Common myeloid progenitor, CD34-positive (primary cell): ENCODE results near the gene NSMCE3.

Experiments
- CTCF ChIA-PET: fragments of 350-600 bp; sonication (Branson Sonifier 250); formaldehyde crosslinking; loops from one replicate; lab custom pipeline; 2021; ENCODE audit warnings: antibody characterized with exemption; lab: Charles Lee
- POLR2A ChIA-PET: fragments of 350-600 bp; sonication (Branson Sonifier 250); formaldehyde crosslinking; loops from one replicate; lab custom pipeline; 2021; ENCODE audit warnings: antibody characterized with exemption; lab: Charles Lee
- DNase-seq, 3 donors: peaks; one replicate each; pipeline versions ENCODE4 v3.0.0 to v3.0.0-alpha.2; 2013
- H3K27ac ChIP-seq, 2 experiments: 1 replicate in 1 of 2; 2 replicates in 1 of 2; pipeline ENCODE4 v1.7.0; 2013; ENCODE audit warnings: inconsistent platforms in 2 of 2, low read length in 2 of 2, mild to moderate bottlenecking in 2 of 2, low read depth in 1 of 2, moderate library complexity in 1 of 2; ENCODE audit not compliant: severe bottlenecking in 2 of 2, insufficient read depth in 1 of 2, poor library complexity in 1 of 2
- H3K27me3 ChIP-seq, 5 experiments: replicated peaks in 2 of 5; 1 replicate in 3 of 5; 2 replicates in 2 of 5; pipeline versions ENCODE4 v1.6.1 to v1.7.0; 2013; ENCODE audit warnings: low read length in 4 of 5, mild to moderate bottlenecking in 2 of 5, moderate library complexity in 2 of 5, inconsistent platforms in 1 of 5; ENCODE audit not compliant: insufficient read depth in 5 of 5, control insufficient read depth in 4 of 5
- H3K36me3 ChIP-seq, 4 experiments: 1 replicate in 2 of 4; 2 replicates in 2 of 4; pipeline versions ENCODE4 v1.6.1 to v1.7.0; 2013; ENCODE audit warnings: low read length in 3 of 4, control low read depth in 1 of 4, mild to moderate bottlenecking in 1 of 4; ENCODE audit not compliant: control insufficient read depth in 4 of 4, insufficient read depth in 4 of 4
- H3K4me1 ChIP-seq, 4 experiments: 1 replicate in 3 of 4; 2 replicates in 1 of 4; pipeline versions ENCODE4 v1.6.1 to v1.7.1; 2013; ENCODE audit warnings: low read length in 3 of 4, mild to moderate bottlenecking in 3 of 4, control low read depth in 1 of 4, inconsistent platforms in 1 of 4, moderate library complexity in 1 of 4; ENCODE audit not compliant: control insufficient read depth in 4 of 4, insufficient read depth in 4 of 4; ENCODE audit errors: control extremely low read depth in 1 of 4
- H3K4me3 ChIP-seq, 7 experiments: 1 replicate in 4 of 7; 2 replicates in 3 of 7; pipeline versions ENCODE4 v1.5.1 to v1.7.0; 2013; ENCODE audit warnings: mild to moderate bottlenecking in 7 of 7, low read length in 6 of 7, moderate library complexity in 6 of 7, inconsistent platforms in 2 of 7, low read depth in 2 of 7, control low read depth in 1 of 7; ENCODE audit not compliant: insufficient read depth in 4 of 7, control insufficient read depth in 1 of 7; ENCODE audit errors: extremely low read depth in 1 of 7
- H3K9me3 ChIP-seq, 5 experiments: 1 replicate in 4 of 5; 2 replicates in 1 of 5; pipeline versions ENCODE4 v1.6.1 to v1.7.1; 2013; ENCODE audit warnings: low read length in 4 of 5, mild to moderate bottlenecking in 2 of 5, inconsistent platforms in 1 of 5, low read depth in 1 of 5, moderate library complexity in 1 of 5; ENCODE audit not compliant: control insufficient read depth in 4 of 5, insufficient read depth in 2 of 5; ENCODE audit errors: control extremely low read depth in 1 of 5
- WGBS: methylation state at CpG from one replicate; pipeline ENCODE4 v1.1.5; 2013; ENCODE audit not compliant: insufficient coverage; 5-methylcytosine and 5-hydroxymethylcytosine counted together

The NSMCE3 gene

GRCh38 chr15:29223640-29224039 lies 46.0 kb downstream of the NSMCE3 start:
- no peak overlapping the region for H3K27ac ChIP-seq
- H3K4me1 ChIP-seq: no peaks in the 10 kb centered on the region
- CTCF ChIA-PET: no interaction called here
- POLR2A ChIA-PET: no interaction called here
- no peak for DNase-seq
- WGBS: 95% methylated on average over 10 of the region's 11 CpGs
- H3K27me3 ChIP-seq: peaks cover 0 to 20% (median 0%) of the 10 kb centered on the region in 5 experiments
- H3K36me3 ChIP-seq: no peaks in the 10 kb centered on the region
- no peaks in the 10 kb centered on the region for H3K9me3 ChIP-seq
- no peak overlapping the region for H3K4me3 ChIP-seq

- Histone ChIP-seq H3K27me3 (peaks cover 0 to 16% (median 0%) of the 10 kb centered on the region in 5 experiments), H3K4me3 (no peak overlapping the region), H3K4me1 (no peaks in the 10 kb centered on the region), H3K36me3 (no peaks in the 10 kb centered on the region), H3K27ac (no peak overlapping the region), H3K9me3 (peaks cover 0 to 3% (median 0%) of the 10 kb centered on the region in 5 experiments)
- ChIA-PET CTCF (no interaction called here), POLR2A (no interaction called here)
- WGBS: 93% methylated on average over 4 of the region's 9 CpGs
- no peak for DNase-seq
These were observed 47.3 kb downstream of the NSMCE3 start for GRCh38 chr15:29222129-29222853.

- H3K27me3 ChIP-seq: peaks cover 0 to 5% (median 0%) of the 10 kb centered on the region in 5 experiments
- no peak overlapping the region for H3K27ac ChIP-seq
- WGBS: 89% methylated on average over 4 of the region's 7 CpGs
- ChIA-PET POLR2A (no interaction called here), CTCF (no interaction called here)
- peaks cover 0 to 3% (median 0%) of the 10 kb centered on the region in 5 experiments for H3K9me3 ChIP-seq
- no peaks in the 10 kb centered on the region for H3K4me1 ChIP-seq
- DNase-seq: no peak
- H3K4me3 ChIP-seq: no peak overlapping the region
- H3K36me3 ChIP-seq: no peaks in the 10 kb centered on the region
These were observed 48.8 kb downstream of the NSMCE3 start for GRCh38 chr15:29220852-29221251.

- Histone ChIP-seq H3K4me1 (no peaks in the 10 kb centered on the region), H3K9me3 (peaks cover 0 to 3% (median 0%) of the 10 kb centered on the region in 5 experiments), H3K27me3 (no peaks in the 10 kb centered on the region), H3K4me3 (no peak overlapping the region), H3K36me3 (no peaks in the 10 kb centered on the region), H3K27ac (no peak overlapping the region)
- ChIA-PET CTCF (no interaction called here), POLR2A (no interaction called here)
- no peak for DNase-seq
- 59% methylated on average over 3 of the region's 3 CpGs for WGBS
These were observed 52.7 kb downstream of the NSMCE3 start for GRCh38 chr15:29216955-29217354.
